ENCODE data around the gene DLGAP1.

The DLGAP1 gene

GRCh38 chr18:3690764-3691066 lies 764.4 kb downstream of the DLGAP1 start:
- DNase-seq (ENCODE audit: low read depth): no peak

GRCh38 chr18:3689986-3690763 lies 764.9 kb downstream of the DLGAP1 start:
- no peak for DNase-seq (ENCODE audit: low read depth)

GRCh38 chr18:3689091-3689490 lies 766.0 kb downstream of the DLGAP1 start:
- no peak for DNase-seq (ENCODE audit: low read depth)

GRCh38 chr18:3688690-3689089 lies 766.4 kb downstream of the DLGAP1 start:
- no peak for DNase-seq (ENCODE audit: low read depth)

- DNase-seq (ENCODE audit: low read depth): no peak
Measured at GRCh38 chr18:3683483-3683882, 771.6 kb downstream of the DLGAP1 start.

GRCh38 chr18:3682061-3682460 lies 773.0 kb downstream of the DLGAP1 start:
- no peak for DNase-seq (ENCODE audit: low read depth)

GRCh38 chr18:3679241-3679640 lies 775.9 kb downstream of the DLGAP1 start:
- DNase-seq (ENCODE audit: low read depth): no peak

GRCh38 chr18:3675994-3676393 lies 779.1 kb downstream of the DLGAP1 start:
- DNase-seq (ENCODE audit: low read depth): no peak

- DNase-seq (ENCODE audit: low read depth): no peak
Measured at GRCh38 chr18:3675446-3675845, 779.7 kb downstream of the DLGAP1 start.

- no peak for DNase-seq (ENCODE audit: low read depth)
Measured at GRCh38 chr18:3671176-3671575, 783.9 kb downstream of the DLGAP1 start.

- DNase-seq (ENCODE audit: low read depth): no peak
Measured at GRCh38 chr18:3669376-3669775, 785.7 kb downstream of the DLGAP1 start.

GRCh38 chr18:3667255-3668137 lies 787.6 kb downstream of the DLGAP1 start:
- no peak for DNase-seq (ENCODE audit: low read depth)

GRCh38 chr18:3666526-3667254 lies 788.4 kb downstream of the DLGAP1 start:
- DNase-seq (ENCODE audit: low read depth): no peak

- peak; percentile 66 for DNase-seq (ENCODE audit: low read depth)
Measured at GRCh38 chr18:3665780-3666525, 789.2 kb downstream of the DLGAP1 start.

- DNase-seq (ENCODE audit: low read depth): no peak
Measured at GRCh38 chr18:3665204-3665603, 789.9 kb downstream of the DLGAP1 start.

- DNase-seq (ENCODE audit: low read depth): no peak
Measured at GRCh38 chr18:3664563-3665178, 790.4 kb downstream of the DLGAP1 start.

- DNase-seq (ENCODE audit: low read depth): no peak
Measured at GRCh38 chr18:3663870-3664512, 791.1 kb downstream of the DLGAP1 start.

GRCh38 chr18:3661989-3662388 lies 793.1 kb downstream of the DLGAP1 start:
- no peak for DNase-seq (ENCODE audit: low read depth)

- DNase-seq (ENCODE audit: low read depth): no peak
Measured at GRCh38 chr18:3660739-3661515, 794.2 kb downstream of the DLGAP1 start.

GRCh38 chr18:3658529-3658928 lies 796.6 kb downstream of the DLGAP1 start:
- no peak for DNase-seq (ENCODE audit: low read depth)

Measured in activated T-cell treated with anti-CD3 and anti-CD28 coated beads for 1 hour (primary cell).